Measurements from ENCODE around the gene HNRNPD.
"Not testable (repeated sequence)": the region's sequence is repeated elsewhere in the genome, so short reads cannot be mapped to it uniquely, and the experiment has no call there.

GRCh38 chr4:82386312-82386711 lies 12.5 kb upstream of the HNRNPD start:
- TF ChIP-seq GTF2F1 (IDR thresholded peaks at IDR 0.05; ENCODE audit: borderline replicate concordance, low read depth, low read length); CTCF (IDR thresholded peaks at IDR 0.05; ENCODE audit: control extremely low read depth in 1 of 3, insufficient read depth in 1 of 3, low read depth in 1 of 3, low read length in 3 of 3); SRF (IDR thresholded peaks at IDR 0.05; ENCODE audit: low read depth, low read length); EP300 (IDR thresholded peaks at IDR 0.05; ENCODE audit: borderline replicate concordance in 1 of 2, low read depth in 2 of 2, low read length in 2 of 2): not testable (repeated sequence)

Data from H1 (cell line).